ENCODE data around the gene CFI.

The CFI gene

GRCh38 chr4:109801895-109802319 lies at the start of gene CFI:
TSS of gene CFI (minus strand) at chr4:109801999. CDS start at chr4:109801971, 28 bp downstream.
- DNase-seq: peak; percentile 82

DNA sequence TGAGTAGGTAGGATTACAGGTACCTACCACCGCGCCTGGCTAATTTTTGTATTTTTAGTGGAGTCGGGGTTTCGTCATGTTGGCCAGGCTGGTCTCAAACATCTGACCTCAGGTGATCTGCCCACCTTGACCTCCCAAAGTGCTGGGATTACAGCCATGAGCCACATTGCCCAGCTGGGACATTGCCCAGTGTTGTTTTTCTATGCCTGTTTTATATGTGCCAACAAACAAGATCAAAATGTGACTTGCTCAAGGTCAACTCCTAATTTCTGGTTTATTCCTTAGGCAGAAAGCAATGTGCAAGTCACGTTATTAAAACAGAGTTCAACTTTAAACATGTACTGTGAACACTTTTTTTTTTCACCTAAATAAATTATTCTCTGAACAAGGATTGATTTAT lies 48.8 kb upstream of the CFI start:
- no peak for DNase-seq

DNA sequence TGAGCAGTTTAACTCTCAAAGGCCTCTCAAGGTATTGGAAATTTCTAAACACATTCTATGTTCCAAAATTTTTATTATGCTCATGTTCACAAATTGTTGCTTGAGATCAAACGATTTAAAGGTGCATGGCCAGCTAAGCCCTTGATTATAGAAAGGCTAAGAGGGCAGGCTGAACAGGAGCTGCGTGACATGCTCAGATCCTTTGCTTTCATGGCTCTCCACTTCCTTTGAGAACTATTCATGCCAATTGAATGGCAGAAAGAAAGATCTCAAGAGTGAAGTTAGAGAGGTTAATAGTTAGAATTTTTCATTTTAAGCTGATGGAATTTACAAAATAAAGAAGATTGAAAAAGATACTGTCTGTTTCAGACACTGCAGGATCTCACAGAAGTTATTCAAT lies 46.7 kb upstream of the CFI start:
- no peak for DNase-seq

GRCh38 chr4:109847896-109848442 lies 46.2 kb upstream of the CFI start, which contains the start of gene LRIT3:
TSS of gene LRIT3 (plus strand) at chr4:109848107. CDS start at chr4:109848202, 95 bp downstream.
- no peak for DNase-seq

GRCh38 chr4:109846395-109847098 lies 44.7 kb upstream of the CFI start:
- no peak for DNase-seq

DNA sequence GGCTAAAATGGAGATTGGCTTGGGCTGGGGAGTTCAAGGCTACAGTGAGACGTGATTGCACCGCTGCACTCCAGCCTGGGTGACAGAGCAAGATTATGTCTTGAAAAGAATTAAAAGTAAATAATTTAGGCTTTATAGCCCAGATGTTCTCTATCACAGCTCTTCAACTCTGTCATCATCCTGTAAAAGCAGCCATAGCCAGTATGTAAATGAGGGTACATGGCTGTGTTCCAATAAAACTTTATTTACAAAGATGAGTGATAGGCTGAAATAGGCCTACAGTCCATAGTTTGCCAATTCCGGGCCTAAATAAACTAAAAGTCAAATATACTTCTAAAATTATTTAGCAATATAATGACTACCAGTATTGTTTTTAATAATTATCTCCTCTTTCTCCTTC lies 35.2 kb upstream of the CFI start:
- DNase-seq: no peak

GRCh38 chr4:109833756-109834155 lies 32.0 kb upstream of the CFI start:
- no peak for DNase-seq

DNA sequence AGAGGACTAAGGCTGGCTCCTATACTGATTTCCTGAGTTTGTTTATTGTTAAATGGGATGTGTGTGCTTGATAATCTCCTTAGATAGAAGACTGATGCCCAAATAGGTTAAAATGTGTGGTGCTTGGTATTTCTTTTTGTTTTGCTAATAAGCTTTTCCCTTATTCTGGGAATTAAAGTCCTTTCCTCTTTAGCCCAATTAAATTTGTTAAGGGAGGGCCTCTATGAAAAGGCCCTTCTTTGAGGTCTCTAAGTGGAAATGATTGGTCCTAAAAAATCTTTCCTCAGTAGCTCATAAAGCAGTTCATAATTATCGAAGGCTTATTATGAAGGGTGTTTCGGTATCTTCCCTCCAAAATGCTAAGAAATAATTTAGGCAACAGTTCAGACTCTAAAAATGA lies 25.9 kb upstream of the CFI start, which contains the start of gene RRH:
Gene RRH, plus strand, starts transcription at position 301 of the 400 bp plus-strand sequence. Its CDS starts 56 bp downstream, at position 357.
- no peak for DNase-seq

DNA sequence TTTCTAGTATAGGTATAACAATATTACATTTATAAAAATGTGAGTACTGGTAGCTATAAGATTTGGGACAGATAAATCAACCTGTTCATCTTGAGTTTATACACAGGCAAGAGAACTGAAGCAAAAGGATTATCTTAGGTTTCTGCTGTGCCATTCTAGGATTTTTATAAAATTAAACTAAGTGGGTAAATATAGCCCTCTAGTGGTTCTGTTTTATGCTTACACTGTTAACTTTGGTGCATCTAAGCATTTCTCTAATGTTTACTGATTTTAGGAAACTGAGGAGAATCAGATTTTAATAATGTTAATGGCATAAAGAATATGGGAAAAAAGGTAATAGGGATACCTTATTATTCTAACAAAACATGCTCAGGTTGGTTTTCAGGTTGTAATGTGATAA lies 24.9 kb upstream of the CFI start:
- DNase-seq: peak; percentile 7

DNA sequence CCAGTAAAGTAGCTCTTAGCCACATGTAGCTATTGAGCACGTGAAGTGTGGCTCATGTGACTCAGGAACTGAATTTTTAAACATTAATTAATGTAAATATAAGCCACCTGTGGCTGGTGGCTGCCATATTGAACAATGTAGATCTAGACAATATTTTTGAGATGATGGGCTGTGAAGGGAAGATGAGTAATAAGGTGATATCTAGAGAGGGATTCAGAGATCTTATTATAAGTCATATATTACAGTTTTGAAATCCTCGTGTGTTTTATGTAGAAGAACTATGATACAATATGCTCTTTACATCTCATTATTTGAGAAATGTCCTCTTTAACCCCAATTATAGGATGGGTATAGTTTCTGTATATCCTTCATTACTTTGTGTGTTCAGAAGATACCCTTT lies 19.4 kb upstream of the CFI start:
- no peak for DNase-seq

- no peak for DNase-seq
These were observed 18.8 kb upstream of the CFI start for GRCh38 chr4:109820563-109820962.

DNA sequence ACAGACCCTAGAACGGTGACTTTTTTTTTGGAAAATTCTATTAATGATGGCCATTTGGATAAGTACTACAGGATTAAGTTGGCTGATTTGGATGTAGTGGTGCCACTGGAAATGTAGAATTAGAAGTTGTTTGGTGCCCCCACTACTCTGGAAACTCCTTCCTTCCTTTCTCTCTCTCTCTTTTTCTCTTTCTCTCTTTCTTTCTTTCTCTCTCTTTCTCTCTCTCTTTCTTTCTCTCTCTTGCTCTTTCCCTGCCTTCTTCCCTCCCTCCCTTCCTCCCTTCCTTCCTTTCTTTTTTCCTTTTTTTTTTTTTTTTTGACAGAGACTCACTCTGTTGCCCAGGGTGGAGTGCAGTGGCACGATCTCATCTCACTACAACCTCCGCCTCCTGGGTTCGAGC lies 16.5 kb upstream of the CFI start:
- no peak for DNase-seq

GRCh38 chr4:109816894-109817293 lies 15.1 kb upstream of the CFI start:
- DNase-seq: no peak

DNA sequence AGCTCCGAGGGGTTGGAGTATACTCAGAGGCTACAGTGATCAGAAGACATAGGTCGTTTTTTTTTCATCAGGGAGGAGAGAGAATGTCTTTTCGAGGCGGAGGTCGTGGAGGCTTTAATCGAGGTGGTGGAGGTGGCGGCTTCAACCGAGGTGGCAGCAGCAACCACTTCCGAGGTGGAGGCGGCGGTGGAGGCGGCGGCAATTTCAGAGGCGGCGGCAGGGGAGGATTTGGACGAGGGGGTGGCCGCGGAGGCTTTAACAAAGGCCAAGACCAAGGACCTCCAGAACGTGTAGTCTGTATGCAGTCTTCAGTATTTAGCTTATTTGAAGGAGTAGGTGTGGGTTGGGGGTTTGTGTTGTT lies 14.3 kb upstream of the CFI start:
- no peak for DNase-seq

DNA sequence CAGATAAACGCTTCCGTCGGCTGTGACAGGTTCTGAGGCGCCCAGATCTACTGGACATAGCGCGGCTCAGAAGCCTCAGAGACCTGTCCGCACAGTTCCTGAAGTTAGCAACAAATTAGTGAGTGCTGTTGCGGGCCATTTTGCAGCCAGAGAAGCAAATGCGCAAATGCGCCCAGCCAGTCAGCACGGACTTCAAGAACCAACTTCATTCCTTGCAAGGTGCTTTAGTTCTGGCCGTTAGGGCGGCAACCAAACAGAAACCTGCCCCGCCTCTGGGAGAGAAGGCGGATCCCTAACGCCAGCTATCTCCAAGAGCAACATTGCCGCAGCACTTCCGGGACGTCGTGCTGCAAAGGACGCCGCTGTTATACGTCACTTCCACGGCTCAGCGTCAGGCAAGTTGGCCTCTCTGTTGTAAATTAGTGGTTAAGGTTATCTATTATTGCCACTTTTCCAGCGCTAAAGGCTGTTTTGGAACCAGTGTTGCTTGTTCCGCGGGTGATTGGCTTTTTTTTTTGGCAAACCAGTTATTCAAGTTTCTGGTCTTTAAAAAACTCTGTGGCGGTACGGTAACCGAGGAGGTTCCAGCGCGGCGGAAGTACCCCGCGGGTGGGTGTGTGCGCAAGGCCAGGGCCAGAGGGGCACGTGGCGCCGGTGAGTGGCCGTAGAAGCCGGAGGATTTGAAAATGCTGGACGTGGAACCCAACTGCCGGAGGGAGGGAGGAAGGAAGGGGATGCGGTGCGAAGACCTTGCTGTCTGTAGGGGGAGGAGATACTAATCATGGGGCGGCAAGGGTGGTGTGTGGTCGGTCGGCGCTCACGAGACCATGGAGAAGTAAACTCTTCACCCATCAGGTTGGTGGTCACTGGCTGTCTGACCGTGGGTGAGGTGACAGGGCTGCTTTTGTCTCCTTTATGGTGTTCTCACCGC lies 13.6 kb upstream of the CFI start, which contains the start of gene GAR1:
Gene GAR1, plus strand, starts transcription at position 612 of the 931 bp plus-strand sequence. CDS start 403 bp downstream, outside the sequence.
- peak; percentile 91 for DNase-seq

DNA sequence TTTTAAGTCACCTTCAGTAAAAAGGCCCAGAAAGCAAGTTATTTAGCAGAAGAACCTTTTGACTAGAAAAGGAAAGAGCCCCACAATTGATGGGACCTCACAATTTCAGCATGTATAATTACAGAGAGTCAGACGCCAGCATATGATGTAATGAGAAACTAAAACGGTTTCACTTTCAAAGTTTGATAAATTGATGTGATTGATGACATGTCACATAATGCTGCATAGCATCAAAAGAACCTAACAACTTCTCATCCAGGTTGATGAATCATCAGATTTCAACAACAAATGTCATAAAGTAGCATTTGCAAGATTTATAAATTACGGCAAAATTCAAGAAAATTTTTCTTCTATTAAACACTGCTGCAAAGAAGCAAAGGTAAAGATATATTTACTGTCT lies 9.9 kb upstream of the CFI start:
- DNase-seq: no peak

DNA sequence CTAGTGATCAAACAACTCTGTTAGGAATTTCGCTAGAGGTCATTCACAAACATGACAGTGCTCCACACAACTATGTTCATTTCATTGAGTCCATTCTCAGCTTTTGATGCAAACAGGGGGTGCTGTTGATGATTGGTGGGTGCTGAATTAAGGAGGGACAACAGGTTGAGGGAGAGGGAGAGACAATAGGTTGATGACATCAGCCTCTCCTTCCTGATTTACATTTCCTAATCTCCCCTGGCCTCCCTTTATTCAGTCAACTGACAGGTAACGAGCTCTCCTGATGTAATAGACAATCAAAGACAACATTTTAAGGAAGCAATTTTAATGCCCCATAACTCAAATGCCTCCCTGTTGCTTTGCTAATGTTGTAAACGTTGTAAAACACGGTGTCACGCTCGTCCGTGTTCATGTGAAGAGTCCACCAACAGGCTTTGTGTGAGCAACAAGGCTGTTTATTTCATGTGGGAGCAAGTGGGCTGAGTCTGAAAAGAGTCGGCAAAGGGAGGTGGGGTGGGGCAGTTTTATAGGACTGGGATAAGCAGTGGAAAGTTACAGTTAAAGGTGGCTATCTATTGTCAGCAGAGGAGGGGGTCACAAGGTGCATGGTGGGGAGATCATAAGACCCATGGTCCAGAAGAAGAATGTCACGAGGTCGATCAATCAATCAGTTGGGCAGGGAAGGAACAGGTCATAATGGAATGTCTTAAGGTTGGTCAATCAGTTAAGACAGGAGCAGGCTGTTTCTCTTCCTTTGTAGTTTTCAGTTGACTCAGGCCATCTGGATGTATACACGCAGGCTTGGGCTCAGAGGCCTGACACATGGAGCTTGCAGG lies 9.0 kb upstream of the CFI start:
- DNase-seq: no peak

- DNase-seq: no peak
These were observed 7.9 kb upstream of the CFI start for GRCh38 chr4:109809655-109810054.

GRCh38 chr4:109803924-109804571 lies 2.2 kb upstream of the CFI start:
- DNase-seq: peak; percentile 72

DNA sequence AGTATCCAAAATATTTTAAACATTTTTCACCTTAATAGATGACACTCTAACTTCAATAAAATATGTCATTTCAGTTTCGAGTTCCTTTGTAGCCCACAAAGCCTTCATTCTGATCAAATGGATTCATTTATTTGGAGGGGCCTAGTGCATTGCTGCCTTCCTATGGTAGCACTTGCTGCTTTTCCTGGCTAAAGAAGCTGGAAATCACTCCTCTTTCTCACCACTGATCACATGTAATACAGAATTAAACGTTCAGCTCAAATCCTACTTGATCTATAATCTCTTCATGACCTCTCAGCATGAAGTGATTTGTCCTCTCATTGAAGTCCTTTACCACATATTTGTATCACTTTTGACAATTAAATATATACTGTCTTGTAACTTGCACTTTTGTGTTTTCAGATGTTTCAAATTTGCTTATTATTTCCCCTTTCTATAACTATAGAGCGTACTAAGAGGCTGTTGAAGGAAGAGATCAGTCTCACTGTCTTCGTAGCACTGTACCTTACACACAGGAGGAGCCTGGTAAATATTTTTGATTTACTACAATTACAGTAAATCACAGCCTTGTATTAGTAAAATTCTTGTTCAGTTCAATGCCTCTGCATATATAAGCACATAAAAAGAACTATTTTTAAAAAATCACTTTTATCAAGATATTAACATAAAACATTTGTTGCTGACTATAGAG lies 555 bp downstream of the CFI start:
- no peak for DNase-seq

DNA sequence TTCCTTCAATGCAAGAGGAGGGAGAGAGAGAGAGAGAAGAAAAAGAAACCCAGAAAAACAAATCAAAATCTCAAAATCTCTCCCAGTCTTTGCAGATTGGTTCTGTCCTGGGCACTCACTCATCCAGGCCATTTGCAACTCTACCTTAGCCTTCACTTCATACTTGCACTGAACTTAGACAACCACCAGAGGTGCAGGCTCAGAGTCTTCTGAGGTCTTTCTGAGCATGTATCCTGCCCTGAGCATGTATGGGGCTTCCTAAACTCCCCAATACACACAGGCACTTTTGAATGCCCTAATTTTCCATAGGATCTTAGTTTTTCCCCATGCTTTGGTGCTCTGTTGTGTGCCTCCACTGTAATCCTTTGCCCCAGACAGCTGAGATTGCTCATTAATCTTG lies 2.9 kb downstream of the CFI start:
- no peak for DNase-seq
